CD1c-positive myeloid dendritic cell (primary cell): ENCODE data around the gene KCNJ15.

Experiments
- DNase-seq: peaks from one replicate; pipeline ENCODE4 v3.0.0-alpha.2; 2016; ENCODE audit errors: extremely low spot score

KCNJ15 gene

GRCh38 chr21:38297194-38297631 lies 40.4 kb downstream of the KCNJ15 start:
- peak; percentile 37 for DNase-seq

- DNase-seq = no peak
Measured at GRCh38 chr21:38297871-38298270, 41.1 kb downstream of the KCNJ15 start.

- no peak for DNase-seq
Measured at GRCh38 chr21:38298832-38299231, 42.0 kb downstream of the KCNJ15 start.

GRCh38 chr21:38299671-38300070 lies 42.9 kb downstream of the KCNJ15 start:
- peak; percentile 33 for DNase-seq

GRCh38 chr21:38300141-38300578 lies 43.4 kb downstream of the KCNJ15 start:
- DNase-seq = no peak

GRCh38 chr21:38301321-38302214 lies 44.8 kb downstream of the KCNJ15 start:
- DNase-seq = no peak

GRCh38 chr21:38303300-38303699 lies 46.5 kb downstream of the KCNJ15 start:
- DNase-seq = no peak

GRCh38 chr21:38306433-38307141 lies 49.8 kb downstream of the KCNJ15 start:
- peak; percentile 67 for DNase-seq

- DNase-seq = no peak
Measured at GRCh38 chr21:38307771-38308531, 51.2 kb downstream of the KCNJ15 start.

GRCh38 chr21:38308532-38309119 lies 51.8 kb downstream of the KCNJ15 start:
- DNase-seq = no peak

GRCh38 chr21:38310646-38311485 lies 54.1 kb downstream of the KCNJ15 start:
- peak; percentile 49 for DNase-seq

- DNase-seq = no peak
Measured at GRCh38 chr21:38311765-38312164, 55.0 kb downstream of the KCNJ15 start.

- no peak for DNase-seq
Measured at GRCh38 chr21:38312822-38313221, 56.0 kb downstream of the KCNJ15 start.

GRCh38 chr21:38314558-38314957 lies 57.8 kb downstream of the KCNJ15 start:
- peak; percentile 41 for DNase-seq

- DNase-seq = no peak
Measured at GRCh38 chr21:38315122-38315521, 58.3 kb downstream of the KCNJ15 start.

- no peak for DNase-seq
Measured at GRCh38 chr21:38319781-38320180, 63.0 kb downstream of the KCNJ15 start.

- DNase-seq = no peak
Measured at GRCh38 chr21:38321568-38321967, 64.8 kb downstream of the KCNJ15 start.

GRCh38 chr21:38322311-38322950 lies 65.6 kb downstream of the KCNJ15 start:
- no peak for DNase-seq

GRCh38 chr21:38323721-38324531 lies 67.1 kb downstream of the KCNJ15 start:
- DNase-seq = peak; percentile 57
